Lung (tissue), 12 donors: ENCODE data around the gene ADIPOR1. TPM values are rescaled to one million over a fixed set of nuclear protein-coding genes. Genes with fewer than 3 reads are reported as not detected.
A peak's percentile ranks its signal among the peaks of the same experiment; 100 is the strongest.

Source experiments
- ATAC-seq: fragments of 200-7000 bp; cut with Tn5 transposase; one replicate; pipeline ENCODE4 v1.9.1; 2020; ENCODE audit warnings: moderate number of reproducible peaks; ENCODE audit not compliant: insufficient read depth, low FRiP score
- DNase-seq, 3 donors: peaks; one replicate each; pipeline ENCODE4 v3.0.0-alpha.2; 2013 to 2017
- H3K27ac ChIP-seq, 2 donors: one replicate each; pipeline ENCODE4 v1.5.1; 2013; ENCODE audit warnings: mild to moderate bottlenecking in 2 of 2, moderate library complexity in 2 of 2, control low read depth in 1 of 2, inconsistent platforms in 1 of 2, low read depth in 1 of 2, low read length in 1 of 2
- H3K27me3 ChIP-seq, 3 donors: one replicate each; pipeline ENCODE4 v1.5.1; 2013; ENCODE audit warnings: low read length in 2 of 3; ENCODE audit not compliant: control insufficient read depth in 3 of 3, insufficient read depth in 3 of 3
- H3K36me3 ChIP-seq, 4 donors: one replicate each; pipeline ENCODE4 v1.5.1; 2013; ENCODE audit warnings: low read length in 4 of 4, mild to moderate bottlenecking in 1 of 4, moderate library complexity in 1 of 4; ENCODE audit not compliant: control insufficient read depth in 4 of 4, insufficient read depth in 4 of 4
- H3K4me1 ChIP-seq, 5 donors: one replicate each; pipeline ENCODE4 v1.5.1; 2013; ENCODE audit warnings: low read length in 5 of 5, mild to moderate bottlenecking in 2 of 5, moderate library complexity in 1 of 5; ENCODE audit not compliant: control insufficient read depth in 5 of 5, insufficient read depth in 5 of 5
- H3K4me3 ChIP-seq: one replicate; pipeline ENCODE4 v1.5.1; 2013; ENCODE audit warnings: mild to moderate bottlenecking, control low read depth, moderate library complexity
- H3K9ac ChIP-seq, 2 donors: one replicate each; pipeline ENCODE4 v1.5.1; 2013; ENCODE audit warnings: low read length in 2 of 2, control low read depth in 1 of 2; ENCODE audit not compliant: insufficient read depth in 1 of 2
- H3K9me3 ChIP-seq, 4 donors: one replicate each; pipeline ENCODE4 v1.5.1; 2013; ENCODE audit warnings: low read length in 3 of 4, mild to moderate bottlenecking in 1 of 4, moderate library complexity in 1 of 4; ENCODE audit not compliant: control insufficient read depth in 4 of 4, insufficient read depth in 3 of 4
- CTCF ChIP-seq: IDR thresholded peaks from 2 replicates; pipeline ENCODE4 v1.5.1; 2012; ENCODE audit warnings: mild to moderate bottlenecking; ENCODE audit errors: control extremely low read depth, extremely low read depth
- WGBS, 2 donors: extraction: QIAGEN DNeasy Blood & Tissue Kit; methylation state at CpG; one replicate each; pipeline ENCODE4 v1.1.7; 2013; 5-methylcytosine and 5-hydroxymethylcytosine counted together
- polyA plus RNA-seq, 2 donors: library from polyadenylated mRNA; stranded (reverse); fragments of 200-250 nt; gene quantifications; one replicate each; pipeline ENCODE4 v1.2.1, GENCODE V29; 2013
- total RNA-seq, 2 donors: library from RNA; depleted of rRNA in 1 of 2; stranded (reverse); fragments of >200 nt in 1 of 2; gene quantifications; one replicate each; pipeline ENCODE4 v1.2.1, GENCODE V29; 2014 to 2021
- donor health status: control.
- donor health status: control.
- donor health status: Bipolar disorder and iron deficiency.
- donor health status: healthy.
- donor health status: DM: yes; HTN: yes; CAD: no.

ADIPOR1 gene
- total and polyA plus RNA-seq, 4 donors = 95.2 to 125 (median 108) TPM

- Histone ChIP-seq H3K4me1 (no peaks in the 10 kb centered on the region), H3K36me3 (no peaks in the 10 kb centered on the region), H3K27ac (no peak overlapping the region), H3K4me3 (no peak overlapping the region), H3K9ac (no peak overlapping the region), H3K27me3 (peaks cover 0 to 10% (median 8%) of the 10 kb centered on the region in 3 donors), H3K9me3 (no peaks in the 10 kb centered on the region)
- ATAC-seq = no peak
- 89 to 93% methylated on average over 3 of the region's 3 CpGs for WGBS, 2 donors
- DNase-seq = no peak
- no peak for TF ChIP-seq CTCF
These were observed 16.7 kb upstream of the ADIPOR1 start for GRCh38 chr1:202974856-202975255.

- H3K9ac ChIP-seq = no peak overlapping the region
- H3K4me3 ChIP-seq = no peak overlapping the region
- H3K36me3 ChIP-seq = no peaks in the 10 kb centered on the region
- peaks cover 0 to 8% (median 5%) of the 10 kb centered on the region in 3 donors for H3K27me3 ChIP-seq
- WGBS, 2 donors = 68 to 72% methylated on average over 4 of the region's 4 CpGs
- no peak overlapping the region for H3K27ac ChIP-seq
- peaks cover 0 to 13% (median 5%) of the 10 kb centered on the region in 5 donors for H3K4me1 ChIP-seq
- no peak for ATAC-seq
- no peak for TF ChIP-seq CTCF
- no peaks in the 10 kb centered on the region for H3K9me3 ChIP-seq
- DNase-seq = no peak
These were observed 13.9 kb upstream of the ADIPOR1 start for GRCh38 chr1:202972046-202972445.

- DNase-seq (peak; percentile 45 to 78 (median 67)), ATAC-seq (peak; percentile 46)
- Histone ChIP-seq H3K9me3 (no peaks in the 10 kb centered on the region), H3K4me1 (peaks cover 0 to 19% (median 13%) of the 10 kb centered on the region in 5 donors), H3K4me3 (no peak overlapping the region), H3K27ac (peak overlapping the region in 1 of 2 donors; percentile 74), H3K36me3 (peaks cover 0 to 3% (median 0%) of the 10 kb centered on the region in 4 donors), H3K27me3 (peaks cover 0 to 3% (median 0%) of the 10 kb centered on the region in 3 donors), H3K9ac (peak overlapping the region in 1 of 2 donors; percentile 50)
- WGBS, 2 donors = 14 to 28% methylated on average over 5 of the region's 5 CpGs
- TF ChIP-seq CTCF = peak; percentile 32
These were observed 10.8 kb upstream of the ADIPOR1 start for GRCh38 chr1:202968895-202969295.

- WGBS, 2 donors = 34 to 49% methylated on average over 3 of the region's 3 CpGs
- ATAC-seq = no peak
- Histone ChIP-seq H3K27me3 (peaks cover 0 to 3% (median 0%) of the 10 kb centered on the region in 3 donors), H3K4me1 (peaks cover 0 to 19% (median 13%) of the 10 kb centered on the region in 5 donors), H3K9ac (peak overlapping the region in 1 of 2 donors; percentile 46), H3K36me3 (peaks cover 0 to 7% (median 0%) of the 10 kb centered on the region in 4 donors), H3K4me3 (no peak overlapping the region), H3K9me3 (no peaks in the 10 kb centered on the region), H3K27ac (peak overlapping the region in 1 of 2 donors; percentile 74)
- TF ChIP-seq CTCF = no peak
- no peak for DNase-seq
These were observed 10.2 kb upstream of the ADIPOR1 start for GRCh38 chr1:202968351-202968750.
